ENCODE results near the gene CEBPA. TPM values are rescaled to one million over a fixed set of nuclear protein-coding genes. Genes with fewer than 3 reads are reported as not detected.

Gene CEBPA
- total and polyA plus RNA-seq, 10 of the 15 experiments (the other 5 are each of a cell fraction or from before 2014, with no cell fraction given) = 0.04 to 0.36 (median 0.13) TPM; not detected in 4

DNA sequence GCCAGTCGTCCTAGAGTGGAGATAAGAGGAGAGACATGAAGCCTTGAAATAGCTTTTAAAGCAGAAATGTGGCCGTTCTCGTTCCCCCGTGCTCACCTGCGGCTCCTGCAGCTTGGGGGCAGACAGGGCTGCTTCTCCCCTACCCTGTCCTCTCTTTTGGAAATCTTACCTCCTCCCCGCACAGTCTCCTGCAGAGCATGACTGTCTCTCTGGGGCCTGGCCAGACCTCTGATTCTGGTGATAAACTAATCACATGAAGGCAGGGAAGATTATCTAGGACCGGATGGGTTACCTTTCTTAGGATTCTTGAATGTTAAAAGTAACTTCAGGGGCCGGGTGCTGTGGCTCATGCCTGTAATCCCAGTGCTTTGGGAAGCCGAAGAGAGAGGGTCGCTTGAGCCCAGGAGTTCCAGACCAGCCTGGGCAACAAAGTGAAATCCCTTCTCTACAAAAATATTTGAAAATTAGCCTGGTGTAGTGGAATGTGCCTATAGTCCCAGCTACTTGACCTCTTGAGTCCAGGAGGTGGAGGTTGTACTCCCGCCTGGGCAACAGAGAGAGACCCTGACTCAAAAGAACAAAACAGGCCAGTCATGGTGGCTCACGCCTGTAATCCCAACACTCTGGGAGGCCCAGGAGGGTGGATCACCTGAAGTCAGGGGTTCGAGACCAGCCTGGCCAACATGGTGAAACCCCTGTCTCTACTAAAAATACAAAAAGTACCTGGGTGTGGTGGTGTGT is 8.1 kb downstream of the CEBPA start:
- CTCF ChIA-PET = interaction anchor here (0.7 kb wide), 1 partner anchor 28 kb away, joined by 3 read pairs; no protein-coding TSS in a partner anchor
- H3K36me3 ChIP-seq (ENCODE audit: control insufficient read depth in 2 of 2, insufficient read depth in 2 of 2, low read length in 1 of 2) = no peaks in the 10 kb centered on the region
- in situ Hi-C loops (cut with MboI) = no loop called here
- H4K20me1 ChIP-seq (ENCODE audit: control insufficient read depth, insufficient read depth) = no peaks in the 10 kb centered on the region
- H3K79me2 ChIP-seq (ENCODE audit: control insufficient read depth, insufficient read depth, low read length) = no peaks in the 10 kb centered on the region
- ATAC-seq (no peak), DNase-seq (ENCODE audit: low read depth, low spot score) (no peak), FAIRE-seq (no peak)
- no peak overlapping the region for H3K4me2 ChIP-seq (ENCODE audit: control insufficient read depth, insufficient read depth)
- H3K27ac ChIP-seq (ENCODE audit: control insufficient read depth, insufficient read depth) = no peak overlapping the region
- no peaks in the 10 kb centered on the region; the same call in 2 of the 3 replicates for H3K9me3 ChIP-seq (replicated peaks; ENCODE audit: control insufficient read depth, insufficient read depth, low read length)
- H3K4me1 ChIP-seq (ENCODE audit: control insufficient read depth, insufficient read depth, low read length) = peaks cover 4% of the 10 kb centered on the region; the same call in 1 of the 2 replicates
- WGBS (ENCODE audit: insufficient coverage, insufficient replicate concordance, low lambda C conversion rate, missing lambda C conversion rate) = 46% methylated on average over 13 of the region's 13 CpGs
- SMC1A ChIA-PET (ENCODE audit: uncharacterized antibody, unreplicated experiment) = interaction anchor here (0.7 kb wide), 1 partner anchor 14 kb away, joined by 3 read pairs; no protein-coding TSS in a partner anchor
- H3K27me3 ChIP-seq (replicated peaks in 1 of 2; ENCODE audit: control insufficient read depth in 2 of 2, insufficient read depth in 2 of 2, low read length in 1 of 2) = no peaks in the 10 kb centered on the region; a peak in 1 of 4 replicates
- H3K9ac ChIP-seq (ENCODE audit: control insufficient read depth, insufficient read depth, low read length) = no peak overlapping the region
- H3K4me3 ChIP-seq = no peak overlapping the region
- no TSS peak for BruUV-seq (replicated peaks)
- H2AFZ ChIP-seq (ENCODE audit: control insufficient read depth, low read depth, low read length) = no peak overlapping the region
- RAD21 ChIA-PET (ENCODE audit: unreplicated experiment) = no interaction called here
- POLR2A ChIA-PET = interaction anchor here (0.7 kb wide), 1 partner anchor 1007 kb away, joined by 7 read pairs; no protein-coding TSS in a partner anchor
- intact Hi-C loops (cut with micrococcal nuclease; ENCODE audit: unreplicated experiment) = no loop called here
- TF ChIP-seq, protein P1, sequence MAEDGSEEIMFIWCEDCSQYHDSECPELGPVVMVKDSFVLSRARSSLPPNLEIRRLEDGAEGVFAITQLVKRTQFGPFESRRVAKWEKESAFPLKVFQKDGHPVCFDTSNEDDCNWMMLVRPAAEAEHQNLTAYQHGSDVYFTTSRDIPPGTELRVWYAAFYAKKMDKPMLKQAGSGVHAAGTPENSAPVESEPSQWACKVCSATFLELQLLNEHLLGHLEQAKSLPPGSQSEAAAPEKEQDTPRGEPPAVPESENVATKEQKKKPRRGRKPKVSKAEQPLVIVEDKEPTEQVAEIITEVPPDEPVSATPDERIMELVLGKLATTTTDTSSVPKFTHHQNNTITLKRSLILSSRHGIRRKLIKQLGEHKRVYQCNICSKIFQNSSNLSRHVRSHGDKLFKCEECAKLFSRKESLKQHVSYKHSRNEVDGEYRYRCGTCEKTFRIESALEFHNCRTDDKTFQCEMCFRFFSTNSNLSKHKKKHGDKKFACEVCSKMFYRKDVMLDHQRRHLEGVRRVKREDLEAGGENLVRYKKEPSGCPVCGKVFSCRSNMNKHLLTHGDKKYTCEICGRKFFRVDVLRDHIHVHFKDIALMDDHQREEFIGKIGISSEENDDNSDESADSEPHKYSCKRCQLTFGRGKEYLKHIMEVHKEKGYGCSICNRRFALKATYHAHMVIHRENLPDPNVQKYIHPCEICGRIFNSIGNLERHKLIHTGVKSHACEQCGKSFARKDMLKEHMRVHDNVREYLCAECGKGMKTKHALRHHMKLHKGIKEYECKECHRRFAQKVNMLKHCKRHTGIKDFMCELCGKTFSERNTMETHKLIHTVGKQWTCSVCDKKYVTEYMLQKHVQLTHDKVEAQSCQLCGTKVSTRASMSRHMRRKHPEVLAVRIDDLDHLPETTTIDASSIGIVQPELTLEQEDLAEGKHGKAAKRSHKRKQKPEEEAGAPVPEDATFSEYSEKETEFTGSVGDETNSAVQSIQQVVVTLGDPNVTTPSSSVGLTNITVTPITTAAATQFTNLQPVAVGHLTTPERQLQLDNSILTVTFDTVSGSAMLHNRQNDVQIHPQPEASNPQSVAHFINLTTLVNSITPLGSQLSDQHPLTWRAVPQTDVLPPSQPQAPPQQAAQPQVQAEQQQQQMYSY (CRISPR knock-in tag; IDR thresholded peaks at IDR 0.05) = no peak
- TF ChIP-seq ZNF24 (IDR thresholded peaks at IDR 0.05) = no peak
- TF ChIP-seq, protein P2, sequence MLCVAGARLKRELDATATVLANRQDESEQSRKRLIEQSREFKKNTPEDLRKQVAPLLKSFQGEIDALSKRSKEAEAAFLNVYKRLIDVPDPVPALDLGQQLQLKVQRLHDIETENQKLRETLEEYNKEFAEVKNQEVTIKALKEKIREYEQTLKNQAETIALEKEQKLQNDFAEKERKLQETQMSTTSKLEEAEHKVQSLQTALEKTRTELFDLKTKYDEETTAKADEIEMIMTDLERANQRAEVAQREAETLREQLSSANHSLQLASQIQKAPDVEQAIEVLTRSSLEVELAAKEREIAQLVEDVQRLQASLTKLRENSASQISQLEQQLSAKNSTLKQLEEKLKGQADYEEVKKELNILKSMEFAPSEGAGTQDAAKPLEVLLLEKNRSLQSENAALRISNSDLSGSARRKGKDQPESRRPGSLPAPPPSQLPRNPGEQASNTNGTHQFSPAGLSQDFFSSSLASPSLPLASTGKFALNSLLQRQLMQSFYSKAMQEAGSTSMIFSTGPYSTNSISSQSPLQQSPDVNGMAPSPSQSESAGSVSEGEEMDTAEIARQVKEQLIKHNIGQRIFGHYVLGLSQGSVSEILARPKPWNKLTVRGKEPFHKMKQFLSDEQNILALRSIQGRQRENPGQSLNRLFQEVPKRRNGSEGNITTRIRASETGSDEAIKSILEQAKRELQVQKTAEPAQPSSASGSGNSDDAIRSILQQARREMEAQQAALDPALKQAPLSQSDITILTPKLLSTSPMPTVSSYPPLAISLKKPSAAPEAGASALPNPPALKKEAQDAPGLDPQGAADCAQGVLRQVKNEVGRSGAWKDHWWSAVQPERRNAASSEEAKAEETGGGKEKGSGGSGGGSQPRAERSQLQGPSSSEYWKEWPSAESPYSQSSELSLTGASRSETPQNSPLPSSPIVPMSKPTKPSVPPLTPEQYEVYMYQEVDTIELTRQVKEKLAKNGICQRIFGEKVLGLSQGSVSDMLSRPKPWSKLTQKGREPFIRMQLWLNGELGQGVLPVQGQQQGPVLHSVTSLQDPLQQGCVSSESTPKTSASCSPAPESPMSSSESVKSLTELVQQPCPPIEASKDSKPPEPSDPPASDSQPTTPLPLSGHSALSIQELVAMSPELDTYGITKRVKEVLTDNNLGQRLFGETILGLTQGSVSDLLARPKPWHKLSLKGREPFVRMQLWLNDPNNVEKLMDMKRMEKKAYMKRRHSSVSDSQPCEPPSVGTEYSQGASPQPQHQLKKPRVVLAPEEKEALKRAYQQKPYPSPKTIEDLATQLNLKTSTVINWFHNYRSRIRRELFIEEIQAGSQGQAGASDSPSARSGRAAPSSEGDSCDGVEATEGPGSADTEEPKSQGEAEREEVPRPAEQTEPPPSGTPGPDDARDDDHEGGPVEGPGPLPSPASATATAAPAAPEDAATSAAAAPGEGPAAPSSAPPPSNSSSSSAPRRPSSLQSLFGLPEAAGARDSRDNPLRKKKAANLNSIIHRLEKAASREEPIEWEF (IDR thresholded peaks at IDR 0.05; ENCODE audit: insufficient replicate concordance, low read depth, low read length) = no peak
- no peak for TF ChIP-seq NFXL1 (IDR thresholded peaks at IDR 0.05; ENCODE audit: borderline replicate concordance)
- TF ChIP-seq, protein P3, sequence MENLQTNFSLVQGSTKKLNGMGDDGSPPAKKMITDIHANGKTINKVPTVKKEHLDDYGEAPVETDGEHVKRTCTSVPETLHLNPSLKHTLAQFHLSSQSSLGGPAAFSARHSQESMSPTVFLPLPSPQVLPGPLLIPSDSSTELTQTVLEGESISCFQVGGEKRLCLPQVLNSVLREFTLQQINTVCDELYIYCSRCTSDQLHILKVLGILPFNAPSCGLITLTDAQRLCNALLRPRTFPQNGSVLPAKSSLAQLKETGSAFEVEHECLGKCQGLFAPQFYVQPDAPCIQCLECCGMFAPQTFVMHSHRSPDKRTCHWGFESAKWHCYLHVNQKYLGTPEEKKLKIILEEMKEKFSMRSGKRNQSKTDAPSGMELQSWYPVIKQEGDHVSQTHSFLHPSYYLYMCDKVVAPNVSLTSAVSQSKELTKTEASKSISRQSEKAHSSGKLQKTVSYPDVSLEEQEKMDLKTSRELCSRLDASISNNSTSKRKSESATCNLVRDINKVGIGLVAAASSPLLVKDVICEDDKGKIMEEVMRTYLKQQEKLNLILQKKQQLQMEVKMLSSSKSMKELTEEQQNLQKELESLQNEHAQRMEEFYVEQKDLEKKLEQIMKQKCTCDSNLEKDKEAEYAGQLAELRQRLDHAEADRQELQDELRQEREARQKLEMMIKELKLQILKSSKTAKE (IDR thresholded peaks at IDR 0.05; ENCODE audit: low read depth, poor library complexity, severe bottlenecking) = no peak
- no peak for TF ChIP-seq POLR2AphosphoS5 (IDR thresholded peaks at IDR 0.05; ENCODE audit: low read length)
- TF ChIP-seq, protein P4, sequence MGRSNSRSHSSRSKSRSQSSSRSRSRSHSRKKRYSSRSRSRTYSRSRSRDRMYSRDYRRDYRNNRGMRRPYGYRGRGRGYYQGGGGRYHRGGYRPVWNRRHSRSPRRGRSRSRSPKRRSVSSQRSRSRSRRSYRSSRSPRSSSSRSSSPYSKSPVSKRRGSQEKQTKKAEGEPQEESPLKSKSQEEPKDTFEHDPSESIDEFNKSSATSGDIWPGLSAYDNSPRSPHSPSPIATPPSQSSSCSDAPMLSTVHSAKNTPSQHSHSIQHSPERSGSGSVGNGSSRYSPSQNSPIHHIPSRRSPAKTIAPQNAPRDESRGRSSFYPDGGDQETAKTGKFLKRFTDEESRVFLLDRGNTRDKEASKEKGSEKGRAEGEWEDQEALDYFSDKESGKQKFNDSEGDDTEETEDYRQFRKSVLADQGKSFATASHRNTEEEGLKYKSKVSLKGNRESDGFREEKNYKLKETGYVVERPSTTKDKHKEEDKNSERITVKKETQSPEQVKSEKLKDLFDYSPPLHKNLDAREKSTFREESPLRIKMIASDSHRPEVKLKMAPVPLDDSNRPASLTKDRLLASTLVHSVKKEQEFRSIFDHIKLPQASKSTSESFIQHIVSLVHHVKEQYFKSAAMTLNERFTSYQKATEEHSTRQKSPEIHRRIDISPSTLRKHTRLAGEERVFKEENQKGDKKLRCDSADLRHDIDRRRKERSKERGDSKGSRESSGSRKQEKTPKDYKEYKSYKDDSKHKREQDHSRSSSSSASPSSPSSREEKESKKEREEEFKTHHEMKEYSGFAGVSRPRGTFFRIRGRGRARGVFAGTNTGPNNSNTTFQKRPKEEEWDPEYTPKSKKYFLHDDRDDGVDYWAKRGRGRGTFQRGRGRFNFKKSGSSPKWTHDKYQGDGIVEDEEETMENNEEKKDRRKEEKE (IDR thresholded peaks at IDR 0.05) = no peak

All from GM12878 (cell line).